ENCODE measurements around the gene EPHA8.
A peak's percentile ranks its signal among the peaks of the same experiment; 100 is the strongest.

The EPHA8 gene

DNA sequence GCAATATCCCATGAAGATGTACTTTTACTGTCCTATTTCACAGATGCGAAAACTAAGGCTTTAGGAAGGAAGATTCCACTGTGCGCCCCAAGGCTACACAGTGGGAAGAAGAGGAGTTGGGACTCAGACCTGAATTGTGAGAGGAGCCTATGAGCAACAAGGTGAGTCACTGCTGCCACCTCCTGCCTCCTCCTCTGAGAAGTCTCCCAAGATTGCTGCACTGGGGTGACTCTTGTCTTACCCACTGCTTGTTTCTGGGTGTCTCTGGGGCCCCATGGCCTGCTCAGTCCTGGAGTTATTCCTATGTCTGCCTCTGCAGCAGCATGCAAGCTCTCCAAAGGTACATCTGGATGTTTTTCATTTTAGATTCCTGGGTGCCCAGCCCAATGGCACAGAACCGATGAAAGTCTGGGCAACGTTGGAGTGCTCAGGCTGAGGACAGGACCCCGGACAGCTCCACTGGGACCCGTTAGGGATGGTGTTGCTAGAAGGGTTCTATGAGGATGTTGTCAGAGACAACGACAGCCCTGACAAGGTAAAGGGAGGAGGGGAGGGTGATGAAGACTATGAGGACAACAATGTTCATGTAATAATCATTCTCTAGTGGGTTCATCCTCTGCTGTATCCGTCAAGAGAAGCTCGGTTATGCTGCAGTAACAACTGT is 62.1 kb downstream of the EPHA8 start:
- DNase-seq = no peak

DNA sequence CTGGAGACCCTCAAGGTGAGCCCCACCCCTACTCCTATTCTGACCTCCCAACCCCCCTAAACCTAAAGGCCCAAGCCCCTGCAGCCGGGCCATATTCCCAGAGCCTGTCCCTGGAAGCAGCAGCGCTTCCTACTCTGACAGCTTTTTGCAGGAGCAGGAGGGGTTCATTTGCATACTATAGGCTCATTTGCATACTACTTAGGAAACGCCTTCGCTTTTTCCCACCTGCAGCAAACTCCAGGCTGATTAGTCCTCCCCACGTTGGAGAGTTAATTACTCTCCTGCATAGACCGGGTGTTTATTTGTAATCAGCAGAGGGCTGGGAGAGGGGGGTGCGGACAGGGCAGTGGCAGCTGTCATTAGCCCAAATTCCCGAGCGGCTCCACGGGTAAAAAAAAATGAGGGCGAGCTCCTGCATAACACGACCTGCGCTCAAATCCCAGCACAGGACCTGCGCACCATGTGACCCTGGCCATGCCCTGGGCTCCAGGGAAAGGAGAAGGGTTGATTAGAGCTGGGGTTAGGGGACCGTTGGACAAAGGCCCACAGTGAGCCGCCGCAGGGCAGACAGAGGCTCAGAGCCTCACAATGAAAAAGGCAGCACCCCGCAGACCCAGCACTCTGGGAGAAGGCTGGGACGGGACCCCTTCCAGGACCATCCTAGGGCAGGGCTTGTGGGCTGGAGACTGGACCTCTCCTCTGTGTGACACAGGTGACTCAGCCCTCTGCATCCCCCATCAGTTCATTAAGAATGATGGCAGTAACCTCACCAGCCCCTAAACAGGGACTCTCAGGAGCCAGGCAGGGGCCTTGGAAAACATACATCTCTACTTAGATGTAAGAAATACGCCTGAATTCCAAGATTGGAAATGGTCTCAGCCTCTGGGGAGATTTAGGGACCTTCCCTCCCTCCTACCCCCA is 63.2 kb downstream of the EPHA8 start:
- no peak for DNase-seq

DNA sequence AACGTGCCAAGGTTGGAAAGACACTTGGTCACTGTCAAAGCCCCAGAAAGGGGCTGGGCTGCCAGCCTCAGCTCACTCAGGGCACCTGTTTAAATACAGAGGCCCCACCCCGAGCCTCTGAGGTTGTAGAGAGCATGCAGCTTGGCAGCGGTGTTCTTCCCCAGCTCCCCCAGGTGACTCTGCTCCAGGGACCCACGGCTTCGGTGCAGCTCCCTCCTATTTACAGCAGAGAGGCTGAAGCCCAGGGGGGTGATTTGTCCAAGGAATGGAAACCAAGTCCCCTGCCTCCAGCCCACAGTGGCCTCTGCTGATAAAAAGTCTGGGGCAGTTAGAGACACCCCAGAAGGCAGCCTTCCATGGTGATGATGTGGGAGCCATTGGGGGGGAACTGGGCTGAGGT is 64.0 kb downstream of the EPHA8 start:
- no peak for DNase-seq

DNA sequence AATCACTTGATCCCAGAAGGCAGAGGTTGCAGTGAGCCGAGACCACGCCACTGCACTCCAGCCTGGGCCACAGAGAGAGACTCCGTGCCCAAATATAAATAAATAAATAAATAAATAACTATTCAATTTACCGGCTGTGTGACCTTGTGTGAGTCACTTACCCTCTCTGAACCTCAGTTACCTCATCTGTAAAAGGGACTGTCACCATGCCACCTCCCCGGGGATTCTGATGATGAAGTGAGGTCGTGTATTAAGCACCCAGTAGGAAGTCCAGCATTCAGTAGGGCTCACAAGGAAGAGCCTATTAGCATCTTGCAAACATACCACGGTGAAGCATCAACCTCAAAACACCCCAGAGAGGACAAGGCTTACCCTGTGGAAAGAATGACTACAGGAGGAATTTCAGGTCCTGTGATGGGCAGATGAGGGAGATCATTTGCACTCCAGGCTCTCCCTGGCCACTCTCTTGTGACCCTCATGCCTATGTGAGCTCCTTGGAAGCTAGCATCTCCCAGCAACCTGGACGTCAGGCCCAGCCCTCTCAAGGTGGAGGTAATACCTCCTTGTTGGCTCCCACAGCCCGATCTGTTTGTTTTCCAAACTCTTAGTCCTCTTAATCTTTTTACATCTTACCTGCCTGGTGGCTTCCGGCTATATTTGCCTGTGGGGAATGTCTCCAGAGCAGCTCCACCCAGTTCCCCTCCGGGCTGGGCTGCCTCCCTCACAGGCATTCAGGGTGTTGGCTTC is 65.6 kb downstream of the EPHA8 start:
- DNase-seq = no peak

DNA sequence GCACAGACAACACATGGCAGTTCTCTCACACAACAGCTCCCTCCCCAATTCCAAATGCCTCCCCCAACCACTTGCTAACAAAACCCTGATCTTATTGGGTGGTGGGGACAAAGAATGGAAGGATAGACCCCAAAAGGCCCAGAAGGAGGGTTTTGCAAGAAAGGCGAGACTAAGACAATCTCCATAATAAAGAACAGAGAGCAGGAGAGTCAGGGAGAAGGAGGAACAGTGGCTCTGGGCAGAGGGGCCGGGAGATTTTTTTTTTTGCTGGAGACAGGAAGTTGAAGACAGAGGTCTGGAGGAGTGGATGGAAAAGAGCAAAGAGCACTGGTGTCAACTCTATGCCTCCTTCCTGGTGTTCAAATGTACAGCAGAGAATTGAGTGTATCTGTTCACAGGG is 66.6 kb downstream of the EPHA8 start:
- DNase-seq = no peak

DNA sequence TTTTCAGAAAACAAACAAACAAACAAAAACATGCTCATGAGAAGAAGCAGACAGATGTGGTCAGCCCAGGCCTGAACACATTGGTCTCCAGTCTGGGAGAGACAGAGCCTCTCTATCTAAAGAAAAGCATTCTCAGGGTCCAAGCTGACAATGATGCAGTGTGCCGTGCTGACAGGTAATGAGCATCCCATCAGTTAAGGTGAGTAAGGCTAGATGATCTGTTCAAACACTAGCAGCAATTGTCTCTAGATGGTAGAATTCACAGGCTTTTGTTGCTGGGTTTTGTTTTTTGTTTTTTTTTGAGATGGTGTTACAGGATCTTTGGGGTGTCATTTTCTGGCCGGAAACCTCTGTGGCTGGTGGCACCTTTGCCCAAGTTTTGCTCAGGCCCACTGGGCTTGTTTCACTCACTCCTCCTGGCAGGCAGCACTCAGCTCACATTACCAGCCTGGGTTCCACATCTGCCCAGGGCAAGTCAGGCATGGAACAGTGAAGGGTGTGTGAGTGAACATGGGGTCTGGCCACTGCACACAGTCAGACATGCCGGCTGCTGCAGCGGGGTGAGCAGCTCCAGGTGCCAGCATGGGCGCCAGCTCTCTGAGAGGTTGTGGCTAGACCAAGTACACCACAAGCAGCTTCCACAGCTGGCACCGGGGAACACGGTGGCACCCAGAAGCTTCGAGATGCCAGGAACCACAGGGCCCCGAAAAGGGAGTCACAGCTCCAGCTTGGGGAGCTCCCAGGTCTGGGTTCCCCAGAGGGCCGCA is 70.6 kb downstream of the EPHA8 start:
- no peak for DNase-seq

DNA sequence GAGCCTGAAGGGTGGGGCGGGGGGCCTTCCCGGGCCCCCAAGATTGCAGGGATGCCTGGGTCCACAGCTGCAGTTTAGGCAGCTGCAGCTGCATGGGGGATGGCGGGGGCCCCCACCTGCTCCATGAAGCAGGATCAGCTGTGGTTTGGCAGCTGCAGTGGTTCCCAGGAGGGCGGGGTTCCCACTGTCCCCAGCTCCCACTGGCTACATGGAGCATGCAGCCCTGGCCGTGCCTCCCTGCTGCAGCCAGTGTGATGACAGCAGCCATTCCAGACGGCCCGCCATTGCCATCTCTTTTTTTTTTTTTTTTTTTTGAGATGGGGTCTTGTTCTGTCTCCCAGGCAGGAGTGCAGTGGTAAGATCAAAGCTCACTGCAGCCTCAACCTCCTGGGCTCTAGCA is 72.1 kb downstream of the EPHA8 start:
- DNase-seq = no peak

DNA sequence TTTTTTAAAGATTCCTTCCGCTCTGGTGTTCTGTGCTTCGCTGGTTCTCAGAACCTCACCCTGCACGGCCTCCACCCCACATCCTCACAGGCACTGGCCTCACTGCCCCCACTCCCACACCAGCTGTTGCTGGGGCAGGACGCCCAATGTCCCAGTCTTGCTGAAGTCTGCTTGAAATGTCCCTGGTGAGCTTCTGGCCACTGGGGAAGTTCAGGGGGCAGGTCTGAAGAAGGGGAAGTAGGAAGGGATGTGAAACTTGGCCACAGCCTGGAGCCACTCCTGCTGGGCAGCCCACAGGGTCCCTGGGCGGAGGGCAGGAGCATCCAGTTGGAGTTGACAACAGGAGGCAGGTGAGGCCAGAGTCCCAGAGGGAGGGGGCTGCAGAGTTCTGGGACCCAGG is 73.1 kb downstream of the EPHA8 start, which contains the start of gene C1QA:
Gene C1QA, plus strand, starts transcription at position 276 of the 400 bp plus-strand sequence. CDS start 989 bp downstream, outside the sequence.
- DNase-seq = no peak

DNA sequence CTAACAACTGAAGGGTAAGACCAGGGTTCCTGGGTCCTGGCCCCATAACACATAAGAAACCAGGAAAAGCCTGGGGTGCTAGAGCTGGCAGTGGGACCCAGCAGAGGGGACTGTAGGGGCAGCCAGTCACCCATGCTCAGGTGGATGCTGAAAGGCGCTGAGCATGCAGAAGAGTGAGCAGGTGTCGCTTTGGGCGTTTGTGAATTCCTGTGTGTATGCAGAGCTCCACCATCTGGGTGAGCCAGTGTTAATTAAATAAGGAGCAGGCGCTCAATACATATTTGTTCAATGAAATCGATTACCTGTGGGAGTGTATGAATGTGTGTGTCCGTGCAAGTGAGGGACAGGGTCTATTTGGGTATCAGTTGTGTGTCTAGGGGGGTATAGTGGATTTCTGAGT is 73.6 kb downstream of the EPHA8 start:
- no peak for DNase-seq

DNA sequence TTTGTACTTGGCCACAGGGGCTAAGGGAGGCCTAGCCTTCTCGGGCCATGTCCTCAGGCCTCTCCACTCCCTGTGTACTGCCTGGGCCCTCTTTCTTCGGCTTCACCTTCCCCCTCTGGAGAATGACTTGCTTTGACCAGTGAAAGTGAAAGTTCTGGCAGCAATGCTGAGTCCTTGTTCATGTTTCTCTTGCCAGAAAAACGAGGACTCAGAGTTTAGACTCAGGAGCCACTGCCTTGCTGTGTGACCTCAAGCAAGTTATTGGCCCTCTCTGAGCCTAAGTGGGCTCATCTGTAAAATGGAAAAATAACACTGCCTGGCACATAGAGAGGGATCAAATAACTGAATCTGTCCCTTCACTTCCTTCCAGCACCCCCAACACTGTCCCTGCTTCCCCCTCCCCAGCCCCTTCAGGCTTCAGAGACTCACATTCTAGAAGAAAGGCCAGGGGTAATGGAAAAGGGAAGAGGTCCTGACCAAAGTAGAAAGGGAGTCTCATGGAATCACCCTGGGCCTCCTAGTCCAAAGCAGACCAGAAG is 74.7 kb downstream of the EPHA8 start:
- DNase-seq = no peak

DNA sequence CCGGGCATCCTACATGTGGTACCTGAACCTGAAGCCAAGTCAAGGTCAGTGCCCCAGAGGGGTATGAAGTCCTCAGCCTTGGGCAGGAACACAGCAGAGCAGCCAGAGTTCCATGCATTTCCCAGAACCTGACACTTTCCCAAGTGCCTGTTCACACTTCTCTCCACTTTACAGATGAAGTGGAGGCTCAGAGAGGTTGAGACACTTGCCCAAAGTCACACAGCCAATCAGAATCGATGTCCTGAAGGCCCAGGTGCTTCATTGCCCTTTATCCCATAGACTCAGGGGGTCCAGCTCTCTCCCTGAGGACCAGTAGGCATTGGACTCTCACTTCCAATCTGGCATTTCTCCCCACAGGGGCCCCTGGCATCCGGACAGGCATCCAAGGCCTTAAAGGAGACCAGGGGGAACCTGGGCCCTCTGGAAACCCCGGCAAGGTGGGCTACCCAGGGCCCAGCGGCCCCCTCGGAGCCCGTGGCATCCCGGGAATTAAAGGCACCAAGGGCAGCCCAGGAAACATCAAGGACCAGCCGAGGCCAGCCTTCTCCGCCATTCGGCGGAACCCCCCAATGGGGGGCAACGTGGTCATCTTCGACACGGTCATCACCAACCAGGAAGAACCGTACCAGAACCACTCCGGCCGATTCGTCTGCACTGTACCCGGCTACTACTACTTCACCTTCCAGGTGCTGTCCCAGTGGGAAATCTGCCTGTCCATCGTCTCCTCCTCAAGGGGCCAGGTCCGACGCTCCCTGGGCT is 75.4 kb downstream of the EPHA8 start:
- no peak for DNase-seq

DNA sequence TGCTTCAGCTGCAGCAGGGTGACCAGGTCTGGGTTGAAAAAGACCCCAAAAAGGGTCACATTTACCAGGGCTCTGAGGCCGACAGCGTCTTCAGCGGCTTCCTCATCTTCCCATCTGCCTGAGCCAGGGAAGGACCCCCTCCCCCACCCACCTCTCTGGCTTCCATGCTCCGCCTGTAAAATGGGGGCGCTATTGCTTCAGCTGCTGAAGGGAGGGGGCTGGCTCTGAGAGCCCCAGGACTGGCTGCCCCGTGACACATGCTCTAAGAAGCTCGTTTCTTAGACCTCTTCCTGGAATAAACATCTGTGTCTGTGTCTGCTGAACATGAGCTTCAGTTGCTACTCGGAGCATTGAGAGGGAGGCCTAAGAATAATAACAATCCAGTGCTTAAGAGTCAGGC is 76.0 kb downstream of the EPHA8 start:
- no peak for DNase-seq

DNA sequence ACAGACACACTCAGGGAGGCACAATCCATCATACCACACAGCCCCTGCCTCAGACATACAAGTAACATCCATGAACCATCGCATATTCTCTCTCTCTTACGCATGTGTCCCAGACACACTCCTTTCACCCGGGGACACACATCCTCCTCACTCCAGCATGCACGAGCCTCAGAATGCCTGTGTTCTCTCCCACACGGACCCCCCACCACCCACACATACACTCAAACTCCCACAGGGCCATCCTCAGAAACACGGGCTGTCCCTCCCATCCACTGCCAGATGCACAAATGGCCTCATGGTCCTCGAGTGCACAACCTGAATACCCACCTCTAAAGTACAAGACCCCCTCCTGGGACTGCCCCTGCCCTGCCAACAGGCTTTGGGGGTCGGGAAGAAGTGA is 78.0 kb downstream of the EPHA8 start:
- no peak for DNase-seq

DNA sequence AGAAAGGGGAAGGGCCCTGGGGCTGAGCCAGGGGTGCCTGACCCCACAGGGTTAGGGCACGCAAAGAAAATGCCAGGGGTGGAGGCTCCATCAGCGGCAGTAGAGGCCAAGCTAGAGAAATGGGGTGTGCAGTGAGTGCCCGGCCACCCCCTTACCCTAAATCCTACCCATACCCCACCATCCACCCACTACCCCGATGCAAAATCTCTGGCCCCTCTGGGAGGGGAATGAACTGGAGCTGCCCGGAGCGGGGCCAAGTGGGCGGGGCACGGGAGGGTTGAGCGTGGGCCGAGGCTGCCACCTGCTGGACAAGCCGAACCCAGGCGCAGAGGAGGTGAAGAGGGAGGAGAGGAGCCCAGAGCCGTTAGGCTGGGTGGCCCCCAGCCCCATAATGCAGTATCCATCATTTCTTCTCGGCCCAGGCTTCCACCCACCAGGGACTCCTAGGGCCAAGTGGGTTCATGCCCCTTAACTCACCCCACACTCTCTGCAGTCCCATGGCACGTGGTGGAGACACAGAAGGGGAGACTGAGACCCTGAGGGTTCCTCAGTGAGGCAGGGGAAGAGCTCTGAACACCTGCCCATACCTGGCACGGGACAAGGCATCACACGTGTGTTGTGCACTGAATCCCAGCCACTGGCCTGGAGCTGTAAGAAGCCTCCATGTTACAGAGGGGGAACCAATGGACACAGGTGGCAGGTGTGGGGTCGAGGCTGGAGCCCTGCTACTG is 78.8 kb downstream of the EPHA8 start:
- peak; percentile 11 to 56 (median 41) for DNase-seq

DNA sequence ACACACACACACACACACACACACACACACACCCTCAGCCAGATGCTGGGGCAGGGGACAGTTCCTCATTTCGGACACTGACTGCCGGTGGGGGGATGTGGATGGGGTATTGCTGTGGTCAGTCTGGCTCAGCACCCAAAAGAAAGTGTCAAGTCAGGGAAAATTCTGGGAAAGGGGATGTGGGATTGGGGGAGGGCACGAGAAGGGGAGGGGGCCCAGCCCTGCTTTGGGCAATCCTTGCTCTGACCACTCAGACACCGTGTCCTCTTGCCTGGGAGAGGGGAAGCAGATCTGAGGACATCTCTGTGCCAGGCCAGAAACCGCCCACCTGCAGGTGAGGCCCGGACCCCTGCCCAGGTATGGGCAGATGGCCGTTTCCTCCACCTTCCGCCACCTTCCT is 80.1 kb downstream of the EPHA8 start, which contains the start of gene C1QC:
Gene C1QC, plus strand, starts transcription at position 253 of the 400 bp plus-strand sequence. CDS start 391 bp downstream, outside the sequence.
- no peak for DNase-seq

DNA sequence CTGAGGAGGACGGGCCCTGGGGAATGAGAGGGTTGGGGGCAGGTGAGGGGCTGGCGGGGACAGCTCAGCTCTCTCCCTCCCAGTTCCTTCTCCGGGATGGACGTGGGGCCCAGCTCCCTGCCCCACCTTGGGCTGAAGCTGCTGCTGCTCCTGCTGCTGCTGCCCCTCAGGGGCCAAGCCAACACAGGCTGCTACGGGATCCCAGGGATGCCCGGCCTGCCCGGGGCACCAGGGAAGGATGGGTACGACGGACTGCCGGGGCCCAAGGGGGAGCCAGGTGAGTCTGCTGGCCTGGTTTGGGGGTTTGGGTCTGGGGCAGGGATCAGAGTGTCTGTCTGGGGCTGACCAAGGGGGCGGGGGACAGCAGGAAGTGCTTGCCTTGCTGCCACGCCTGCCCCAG is 80.6 kb downstream of the EPHA8 start:
- no peak for DNase-seq

DNA sequence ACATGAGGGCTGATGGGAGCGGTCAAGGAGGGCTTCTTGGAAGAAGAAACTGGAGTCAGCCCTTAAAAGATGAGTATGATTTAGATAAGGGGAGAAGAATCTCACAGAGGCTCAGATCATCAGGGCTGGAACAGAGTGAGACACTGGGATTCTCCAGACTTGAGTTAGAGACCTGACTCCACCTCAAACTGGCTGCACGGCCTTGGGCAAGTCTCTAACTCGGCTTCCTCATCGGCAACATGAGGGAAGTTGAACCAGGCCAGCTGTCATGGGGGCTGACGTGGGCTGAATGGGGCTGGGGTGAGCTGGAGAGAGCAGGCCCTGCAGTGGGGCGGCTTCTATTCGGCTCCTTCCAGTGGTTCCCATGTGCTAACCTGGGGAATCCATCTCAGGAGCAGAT is 82.6 kb downstream of the EPHA8 start:
- DNase-seq = no peak

DNA sequence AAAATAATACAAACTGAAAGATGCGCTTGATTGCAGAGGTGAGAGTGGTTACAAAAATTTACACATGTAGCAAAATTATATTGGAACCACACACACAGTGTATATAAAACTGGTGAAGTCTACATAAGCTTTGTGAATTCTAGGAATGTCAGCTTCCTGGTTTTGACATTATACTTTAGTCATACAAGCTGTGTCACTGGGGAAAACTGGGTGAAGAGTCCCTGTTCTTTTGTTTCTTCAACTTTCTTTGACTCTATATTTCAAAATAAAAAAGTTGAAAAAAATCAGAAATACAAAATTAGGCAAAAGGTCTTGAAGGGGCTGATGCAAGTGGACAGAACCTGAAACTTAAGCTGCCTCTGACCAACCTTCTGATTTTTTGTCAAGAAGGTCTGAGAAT is 83.1 kb downstream of the EPHA8 start:
- DNase-seq = no peak

DNA sequence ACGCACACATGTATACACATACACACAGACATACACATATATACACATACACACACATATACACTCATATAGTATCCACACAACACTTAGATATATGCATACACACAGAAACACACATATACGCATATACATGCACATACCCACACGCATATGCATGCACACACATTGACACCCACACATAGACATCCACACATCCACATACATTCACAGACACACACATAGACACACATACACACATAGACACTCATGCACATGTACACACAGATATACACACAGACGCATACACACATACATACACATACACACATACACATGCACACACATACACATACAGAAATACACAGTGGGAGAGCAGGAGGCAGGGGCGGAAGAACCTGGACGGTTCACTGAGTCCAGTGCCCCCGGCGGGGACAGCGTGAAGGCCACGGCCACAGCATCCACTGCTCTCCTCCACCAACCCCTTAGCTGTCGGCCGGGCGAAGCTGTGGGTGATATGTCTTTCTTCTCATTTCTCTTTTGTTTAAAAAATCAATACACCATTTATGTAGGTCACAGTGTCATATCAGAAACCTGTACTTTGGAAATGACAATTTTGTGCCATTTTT is 86.9 kb downstream of the EPHA8 start:
- no peak for DNase-seq
